HepG2 (cell line): ENCODE measurements around the gene ITM2B. TPM values are rescaled to one million over a fixed set of nuclear protein-coding genes. Genes with fewer than 3 reads are reported as not detected.

Experiments used
- ATAC-seq: fragments of 200-7000 bp; cut with Tn5 transposase; 3 replicates; pipeline ENCODE4 v1.9.1; 2020; ENCODE audit warnings: mild to moderate bottlenecking, moderate library complexity
- BruUV-seq: library from RNA; stranded (reverse); fragments of 400-500 nt; replicated peaks from 2 replicates; lab custom pipeline; 2021; lab: Mats Ljungman, UMichigan
- CTCF ChIA-PET: fragments of 300-600 bp; formaldehyde crosslinking; extraction: SDS; loops from one replicate; lab custom pipeline; 2021; ENCODE audit warnings: low total read pairs, inconsistent platforms, low intra/inter-chr PET ratio; lab: Yijun Ruan, JAX
- POLR2A ChIA-PET: fragments of 350-600 bp; sonication (Branson Sonifier 250); formaldehyde crosslinking; loops from one replicate; lab custom pipeline; 2020; ENCODE audit warnings: antibody characterized with exemption, inconsistent platforms; lab: Yijun Ruan, JAX
- DNase-seq: peaks from one replicate; pipeline ENCODE4 v3.0.0-alpha.2; 2015; ENCODE audit warnings: low spot score
- FAIRE-seq: peaks from 3 replicates; lab custom pipeline; 2011; peaks lifted over from hg19 to GRCh38; lab: Jason Lieb, UNC
- H2AFZ ChIP-seq: one replicate; pipeline ENCODE4 v1.6.1; 2011; ENCODE audit warnings: low read length, inconsistent platforms
- H3K27ac ChIP-seq: fragments of 300-600 bp; 3 replicates; pipeline ENCODE4 v1.8.0; 2011; ENCODE audit warnings: mixed run types, mild to moderate bottlenecking, mixed read lengths, low read length, inconsistent platforms; ENCODE audit not compliant: insufficient read depth; ENCODE audit errors: extremely low read length
- H3K27me3 ChIP-seq, 2 experiments: fragments of 200-600 bp in 1 of 2; 2 replicates in 1 of 2; 3 replicates in 1 of 2; pipeline versions ENCODE4 v1.6.0 to v1.8.0; 2011; ENCODE audit warnings: low read length in 2 of 2, mild to moderate bottlenecking in 2 of 2, moderate library complexity in 2 of 2, inconsistent platforms in 1 of 2; ENCODE audit not compliant: insufficient read depth in 2 of 2, control insufficient read depth in 1 of 2
- H3K36me3 ChIP-seq, 2 experiments: fragments of 200-600 bp in 1 of 2; replicated peaks in 1 of 2; 2 replicates in 1 of 2; 3 replicates in 1 of 2; pipeline versions ENCODE4 v1.5.1 to v1.8.0; 2011; ENCODE audit warnings: low read length in 2 of 2, inconsistent platforms in 1 of 2; ENCODE audit not compliant: insufficient read depth in 2 of 2, control insufficient read depth in 1 of 2
- H3K4me1 ChIP-seq: 2 replicates; pipeline ENCODE4 v1.5.1; 2012; ENCODE audit warnings: low read length, inconsistent platforms; ENCODE audit not compliant: insufficient read depth
- H3K4me2 ChIP-seq: 2 replicates; pipeline ENCODE4 v1.6.0; 2011; ENCODE audit warnings: low read depth, low read length, inconsistent platforms
- H3K4me3 ChIP-seq, 3 experiments: fragments of 200-600 bp in 1 of 3; sonication (generic), shearing (Covaris generic) in 1 of 3; replicated peaks in 1 of 3; 2 replicates each; pipeline ENCODE4 v1.5.1; 2011 to 2016; ENCODE audit warnings: low read length in 3 of 3, inconsistent platforms in 2 of 3, low read depth in 2 of 3, mild to moderate bottlenecking in 2 of 3, control low read depth in 1 of 3, mixed read lengths in 1 of 3; ENCODE audit not compliant: insufficient read depth in 1 of 3
- H3K79me2 ChIP-seq: one replicate; pipeline ENCODE4 v1.6.1; 2011; ENCODE audit warnings: low read length, inconsistent platforms; ENCODE audit not compliant: insufficient read depth
- H3K9ac ChIP-seq: 2 replicates; pipeline ENCODE4 v1.6.0; 2011; ENCODE audit warnings: mild to moderate bottlenecking, low read depth, low read length, inconsistent platforms; ENCODE audit not compliant: insufficient read depth
- H3K9me3 ChIP-seq: 2 replicates; pipeline ENCODE4 v1.5.1; 2012; ENCODE audit warnings: mild to moderate bottlenecking, low read length
- H4K20me1 ChIP-seq: 2 replicates; pipeline ENCODE4 v1.6.0; 2011; ENCODE audit warnings: inconsistent platforms, mild to moderate bottlenecking, low read length, moderate library complexity; ENCODE audit not compliant: insufficient read depth
- MAF1 ChIP-seq: sonication (generic); formaldehyde crosslinking; IDR thresholded peaks from 2 replicates; pipeline ENCODE4 v1.5.0; 2020; ENCODE audit warnings: missing genetic modification reagents, borderline replicate concordance
- MEIS1 ChIP-seq: sonication (generic); formaldehyde crosslinking; IDR thresholded peaks from 2 replicates; pipeline ENCODE4 v1.9.0; 2021; ENCODE audit warnings: mild to moderate bottlenecking, missing genetic modification reagents, moderate library complexity, borderline replicate concordance
- TOE1 ChIP-seq: sonication (generic); formaldehyde crosslinking; IDR thresholded peaks from 2 replicates; pipeline ENCODE4 v1.4.0; 2020; ENCODE audit warnings: mild to moderate bottlenecking, missing genetic modification reagents
- TP53 ChIP-seq: sonication (generic); formaldehyde crosslinking; conservative IDR thresholded peaks from 2 replicates; pipeline ENCODE4 v1.4.0; 2020; ENCODE audit warnings: missing genetic modification reagents
- ZFYVE20 ChIP-seq: sonication (generic); formaldehyde crosslinking; IDR thresholded peaks from 2 replicates; pipeline ENCODE4 v1.8.0; 2023; ENCODE audit warnings: low read depth, mild to moderate bottlenecking, moderate library complexity, missing genetic modification reagents, borderline replicate concordance
- ZKSCAN5 ChIP-seq: sonication (generic); formaldehyde crosslinking; IDR thresholded peaks from 2 replicates; pipeline ENCODE4 v1.5.1; 2020; ENCODE audit warnings: mild to moderate bottlenecking, missing genetic modification reagents
- ZMYM4 ChIP-seq: sonication (generic); formaldehyde crosslinking; IDR thresholded peaks from 2 replicates; pipeline ENCODE4 v1.8.1; 2023; ENCODE audit warnings: mild to moderate bottlenecking, missing genetic modification reagents
- ZNF180 ChIP-seq: sonication (generic); formaldehyde crosslinking; IDR thresholded peaks from 2 replicates; pipeline ENCODE4 v1.4.0; 2020; ENCODE audit warnings: low read depth, missing genetic modification reagents, borderline replicate concordance
- ZNF232 ChIP-seq: sonication (generic); formaldehyde crosslinking; IDR thresholded peaks from 2 replicates; pipeline ENCODE4 v1.4.0; 2020; ENCODE audit warnings: missing genetic modification reagents, borderline replicate concordance
- ZNF431 ChIP-seq: sonication (generic); formaldehyde crosslinking; IDR thresholded peaks from 2 replicates; pipeline ENCODE4 v1.9.0; 2022; ENCODE audit warnings: missing genetic modification reagents, low read depth, mild to moderate bottlenecking, borderline replicate concordance
- ZNF547 ChIP-seq: sonication (generic); formaldehyde crosslinking; IDR thresholded peaks from 2 replicates; pipeline ENCODE4 v1.5.1; 2020; ENCODE audit warnings: mild to moderate bottlenecking, missing genetic modification reagents
- ZNF614 ChIP-seq: IDR thresholded peaks from 2 replicates; pipeline ENCODE4 v1.6.1; 2018; ENCODE audit warnings: missing biosample characterization, missing genetic modification reagents, inconsistent platforms, borderline replicate concordance
- ZNF816 ChIP-seq: sonication (generic); formaldehyde crosslinking; IDR thresholded peaks from 2 replicates; pipeline ENCODE4 v1.8.0; 2022; ENCODE audit warnings: missing genetic modification reagents, mild to moderate bottlenecking, borderline replicate concordance
- WGBS: methylation state at CpG from one replicate; pipeline ENCODE4 v1.1.6; 2017; ENCODE audit warnings: low lambda C conversion rate; 5-methylcytosine and 5-hydroxymethylcytosine counted together
- in situ Hi-C: cut with HindIII; loops from 2 replicates; pipeline ENCODE4 v1.10.0; 2017; ENCODE audit warnings: low pct_unique_long_range_greater_than_20kb; ENCODE audit not compliant: extremely low pct_ligation_motif_present
- intact Hi-C: fragments of 100-400 bp; cut with micrococcal nuclease; formaldehyde crosslinking; loops from one replicate; pipeline ENCODE4 v1.10.0; 2022; ENCODE audit not compliant: unreplicated experiment
- polyA plus RNA-seq, 8 experiments: library from polyadenylated mRNA; depleted of rRNA in 3 of 8; stranded (reverse) in 7 of 8; unstranded in 1 of 8; fragments of >200 nt; fragmentation: Illumina TruSeq in 4 of 8; extraction: Trizol in 4 of 8; gene quantifications; 2 replicates each; pipeline versions ENCODE4 v1.2.1 to v1.2.3, GENCODE V29; 2011 to 2016; ENCODE audit warnings: low read depth in 4 of 8, missing spikeins in 1 of 8, mixed read lengths in 1 of 8; ENCODE audit not compliant: insufficient read depth in 1 of 8
- total RNA-seq, 5 experiments: library from RNA; depleted of rRNA; stranded (reverse); fragments of >200 nt; fragmentation: Illumina TruSeq; extraction: Trizol; gene quantifications; 2 replicates each; pipeline ENCODE4 v1.2.3, GENCODE V29; 2016; ENCODE audit warnings: low read depth in 1 of 5
- TF ChIP-seq, protein P1 (sequence below): sonication (generic); formaldehyde crosslinking; IDR thresholded peaks from 2 replicates; pipeline ENCODE4 v1.8.0; 2022; ENCODE audit warnings: mild to moderate bottlenecking, missing genetic modification reagents
- TF ChIP-seq, protein P2 (sequence below): IDR thresholded peaks from 2 replicates; pipeline ENCODE4 v1.6.1; 2012; ENCODE audit warnings: inconsistent platforms
- TF ChIP-seq, protein P3 (sequence below): sonication (generic); formaldehyde crosslinking; conservative IDR thresholded peaks from 2 replicates; pipeline ENCODE4 v1.4.0; 2020; ENCODE audit warnings: mild to moderate bottlenecking, missing genetic modification reagents, moderate library complexity
- TF ChIP-seq, protein P4 (sequence below): sonication (generic); formaldehyde crosslinking; IDR thresholded peaks from 2 replicates; pipeline ENCODE4 v1.8.1; 2022; ENCODE audit warnings: mild to moderate bottlenecking, missing genetic modification reagents

Gene ITM2B
- total and polyA plus RNA-seq, 2 of the 13 experiments (the other 11 are each of a cell fraction or from before 2014, with no cell fraction given), result 158 to 373 TPM

DNA sequence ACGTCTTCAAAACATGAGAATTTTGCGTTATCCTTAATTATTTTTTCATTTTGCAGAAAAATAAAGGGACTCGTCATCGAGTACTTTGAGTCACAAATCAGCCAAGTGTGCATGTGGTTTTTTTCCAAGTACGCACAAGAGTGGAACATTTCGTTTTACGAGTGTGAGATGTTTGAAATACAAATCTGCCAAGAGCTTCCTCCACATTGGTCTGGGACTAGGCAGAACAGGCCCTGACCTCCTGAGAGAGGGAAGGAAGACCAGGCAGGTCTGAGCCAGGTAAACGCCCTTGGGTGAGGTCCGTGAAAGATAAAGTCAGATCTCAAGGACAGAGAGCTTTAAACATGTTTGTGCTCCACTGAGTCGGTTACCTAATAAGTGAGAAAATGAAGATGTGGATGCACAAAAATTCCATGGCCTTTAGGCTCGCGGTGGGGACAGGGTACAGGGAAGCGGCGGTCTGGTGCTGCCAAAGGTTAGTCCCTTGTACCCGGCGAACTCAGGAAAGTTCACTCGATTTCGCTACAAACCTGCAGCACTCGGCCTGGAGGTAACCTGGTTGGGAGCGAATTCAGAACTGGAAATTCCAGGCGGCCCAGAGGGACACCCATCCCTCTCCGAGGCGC, 473 bp upstream of the ITM2B start:
- Histone ChIP-seq H3K27me3 (no peaks in the 10 kb centered on the region; a peak in 1 of 5 replicates), H3K4me2 (peak overlapping the region; percentile 95), H3K36me3 (no peaks in the 10 kb centered on the region), H3K27ac (peak overlapping the region; percentile 98), H3K9me3 (no peaks in the 10 kb centered on the region), H3K79me2 (peaks cover 44% of the 10 kb centered on the region), H3K4me1 (peaks cover 75% of the 10 kb centered on the region), H3K4me3 (peak overlapping the region; percentile 81 to 99 (median 98)), H4K20me1 (peaks cover 30% of the 10 kb centered on the region), H3K9ac (peak overlapping the region; percentile 83), H2AFZ (peak overlapping the region; percentile 56)
- WGBS, result 3% methylated on average over 16 of the region's 23 CpGs
- intact Hi-C loops (loop anchor here (1.0 to 5.0 kb wide), 3 partner anchors 70 to 138 kb away; partner anchors contain the start of genes MED4 and RB1), in situ Hi-C loops (loop anchor here (5.0 kb wide), 1 partner anchor 105 kb away; no protein-coding TSS in a partner anchor)
- BruUV-seq, result TSS peak; percentile 91
- CTCF ChIA-PET, result no interaction called here
- POLR2A ChIA-PET, result interaction anchor here (0.6 to 2.8 kb wide), 22 partner anchors 9 to 310 kb away, joined by 3 to 29 read pairs (median 4); partner anchors contain the start of genes MED4, RB1, RCBTB2 and SUCLA2
- FAIRE-seq (no peak), ATAC-seq (peak; percentile 54), DNase-seq (no peak)
- TF ChIP-seq ZNF816 (CRISPR knock-in tag) (0 out of 2 replicates have a peak, but pooled peaks have one; percentile 11), ZNF180 (CRISPR knock-in tag) (no peak), ZFYVE20 (no peak), ZKSCAN5 (CRISPR knock-in tag) (no peak), MAF1 (no peak), TOE1 (CRISPR knock-in tag) (no peak), ZNF232 (CRISPR knock-in tag) (peak; percentile 75; the same call in 1 of the 2 replicates), MEIS1 (CRISPR knock-in tag) (no peak), ZNF431 (no peak), ZNF614 (CRISPR knock-in tag) (no peak), ZMYM4 (CRISPR knock-in tag) (no peak), ZNF547 (CRISPR knock-in tag) (no peak), TP53 (CRISPR knock-in tag) (0 out of 2 replicates have a peak, but pooled peaks have one; percentile 75)
- TF ChIP-seq, protein P1, sequence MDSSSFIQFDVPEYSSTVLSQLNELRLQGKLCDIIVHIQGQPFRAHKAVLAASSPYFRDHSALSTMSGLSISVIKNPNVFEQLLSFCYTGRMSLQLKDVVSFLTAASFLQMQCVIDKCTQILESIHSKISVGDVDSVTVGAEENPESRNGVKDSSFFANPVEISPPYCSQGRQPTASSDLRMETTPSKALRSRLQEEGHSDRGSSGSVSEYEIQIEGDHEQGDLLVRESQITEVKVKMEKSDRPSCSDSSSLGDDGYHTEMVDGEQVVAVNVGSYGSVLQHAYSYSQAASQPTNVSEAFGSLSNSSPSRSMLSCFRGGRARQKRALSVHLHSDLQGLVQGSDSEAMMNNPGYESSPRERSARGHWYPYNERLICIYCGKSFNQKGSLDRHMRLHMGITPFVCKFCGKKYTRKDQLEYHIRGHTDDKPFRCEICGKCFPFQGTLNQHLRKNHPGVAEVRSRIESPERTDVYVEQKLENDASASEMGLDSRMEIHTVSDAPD (CRISPR knock-in tag), result no peak; the same call in 1 of the 2 replicates
- TF ChIP-seq, protein P2, sequence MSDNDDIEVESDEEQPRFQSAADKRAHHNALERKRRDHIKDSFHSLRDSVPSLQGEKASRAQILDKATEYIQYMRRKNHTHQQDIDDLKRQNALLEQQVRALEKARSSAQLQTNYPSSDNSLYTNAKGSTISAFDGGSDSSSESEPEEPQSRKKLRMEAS, result no peak; the same call in 1 of the 2 replicates
- TF ChIP-seq, protein P3, sequence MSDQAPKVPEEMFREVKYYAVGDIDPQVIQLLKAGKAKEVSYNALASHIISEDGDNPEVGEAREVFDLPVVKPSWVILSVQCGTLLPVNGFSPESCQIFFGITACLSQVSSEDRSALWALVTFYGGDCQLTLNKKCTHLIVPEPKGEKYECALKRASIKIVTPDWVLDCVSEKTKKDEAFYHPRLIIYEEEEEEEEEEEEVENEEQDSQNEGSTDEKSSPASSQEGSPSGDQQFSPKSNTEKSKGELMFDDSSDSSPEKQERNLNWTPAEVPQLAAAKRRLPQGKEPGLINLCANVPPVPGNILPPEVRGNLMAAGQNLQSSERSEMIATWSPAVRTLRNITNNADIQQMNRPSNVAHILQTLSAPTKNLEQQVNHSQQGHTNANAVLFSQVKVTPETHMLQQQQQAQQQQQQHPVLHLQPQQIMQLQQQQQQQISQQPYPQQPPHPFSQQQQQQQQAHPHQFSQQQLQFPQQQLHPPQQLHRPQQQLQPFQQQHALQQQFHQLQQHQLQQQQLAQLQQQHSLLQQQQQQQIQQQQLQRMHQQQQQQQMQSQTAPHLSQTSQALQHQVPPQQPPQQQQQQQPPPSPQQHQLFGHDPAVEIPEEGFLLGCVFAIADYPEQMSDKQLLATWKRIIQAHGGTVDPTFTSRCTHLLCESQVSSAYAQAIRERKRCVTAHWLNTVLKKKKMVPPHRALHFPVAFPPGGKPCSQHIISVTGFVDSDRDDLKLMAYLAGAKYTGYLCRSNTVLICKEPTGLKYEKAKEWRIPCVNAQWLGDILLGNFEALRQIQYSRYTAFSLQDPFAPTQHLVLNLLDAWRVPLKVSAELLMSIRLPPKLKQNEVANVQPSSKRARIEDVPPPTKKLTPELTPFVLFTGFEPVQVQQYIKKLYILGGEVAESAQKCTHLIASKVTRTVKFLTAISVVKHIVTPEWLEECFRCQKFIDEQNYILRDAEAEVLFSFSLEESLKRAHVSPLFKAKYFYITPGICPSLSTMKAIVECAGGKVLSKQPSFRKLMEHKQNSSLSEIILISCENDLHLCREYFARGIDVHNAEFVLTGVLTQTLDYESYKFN, result peak; percentile 0; the same call in 1 of the 2 replicates
- TF ChIP-seq, protein P4, sequence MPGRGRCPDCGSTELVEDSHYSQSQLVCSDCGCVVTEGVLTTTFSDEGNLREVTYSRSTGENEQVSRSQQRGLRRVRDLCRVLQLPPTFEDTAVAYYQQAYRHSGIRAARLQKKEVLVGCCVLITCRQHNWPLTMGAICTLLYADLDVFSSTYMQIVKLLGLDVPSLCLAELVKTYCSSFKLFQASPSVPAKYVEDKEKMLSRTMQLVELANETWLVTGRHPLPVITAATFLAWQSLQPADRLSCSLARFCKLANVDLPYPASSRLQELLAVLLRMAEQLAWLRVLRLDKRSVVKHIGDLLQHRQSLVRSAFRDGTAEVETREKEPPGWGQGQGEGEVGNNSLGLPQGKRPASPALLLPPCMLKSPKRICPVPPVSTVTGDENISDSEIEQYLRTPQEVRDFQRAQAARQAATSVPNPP (CRISPR knock-in tag), result no peak
